Stimulated activated CD8-positive, alpha-beta memory T cell treated with anti-CD3 and anti-CD28 coated beads, Interleukin-7, amount 100 ng/mL, for 24 hours (primary cell): ENCODE results near the gene CPM.
"Not testable (repeated sequence)": the region's sequence is repeated elsewhere in the genome, so short reads cannot be mapped to it uniquely, and the experiment has no call there.

Source experiments
- DNase-seq: peaks from one replicate; pipeline ENCODE4 v3.0.0-alpha.2; 2020; ENCODE audit warnings: low read depth

CPM gene

DNA sequence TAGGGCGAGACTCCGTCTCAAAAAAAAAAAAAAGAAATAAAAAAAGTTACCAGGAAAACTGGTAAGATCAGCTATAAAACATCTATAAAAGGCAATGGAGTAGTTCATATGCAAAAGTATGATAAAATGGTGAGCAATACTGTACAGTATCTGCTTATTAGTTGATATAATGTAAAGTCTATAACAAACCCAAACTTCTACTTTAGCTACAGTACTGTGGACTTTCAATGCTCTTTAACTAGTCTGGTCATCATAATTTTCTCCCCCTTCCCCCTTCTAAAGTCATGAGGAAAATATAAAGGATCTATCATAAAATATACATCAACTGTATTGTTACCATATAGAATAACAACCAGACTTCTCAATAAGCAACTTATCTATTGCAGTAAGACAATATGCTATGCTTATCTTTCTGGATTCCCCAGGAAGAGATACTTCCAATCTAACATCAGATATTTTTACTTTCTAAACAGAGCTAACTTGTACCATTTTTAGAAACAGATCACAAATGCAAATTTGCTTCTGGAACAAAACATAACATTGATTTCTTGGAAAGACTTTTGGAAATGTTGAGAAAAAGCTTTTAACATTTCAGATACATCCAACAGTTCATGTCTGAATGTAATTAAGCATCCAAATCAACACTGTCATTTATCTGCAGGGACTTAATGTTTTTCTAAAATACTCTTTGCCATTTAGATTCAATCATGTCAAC lies 81.2 kb downstream of the CPM start:
- no peak for DNase-seq

- DNase-seq, result no peak
These were observed 82.6 kb downstream of the CPM start for GRCh38 chr12:68850390-68850789.

GRCh38 chr12:68846811-68847210 lies 86.2 kb downstream of the CPM start:
- DNase-seq, result no peak

DNA sequence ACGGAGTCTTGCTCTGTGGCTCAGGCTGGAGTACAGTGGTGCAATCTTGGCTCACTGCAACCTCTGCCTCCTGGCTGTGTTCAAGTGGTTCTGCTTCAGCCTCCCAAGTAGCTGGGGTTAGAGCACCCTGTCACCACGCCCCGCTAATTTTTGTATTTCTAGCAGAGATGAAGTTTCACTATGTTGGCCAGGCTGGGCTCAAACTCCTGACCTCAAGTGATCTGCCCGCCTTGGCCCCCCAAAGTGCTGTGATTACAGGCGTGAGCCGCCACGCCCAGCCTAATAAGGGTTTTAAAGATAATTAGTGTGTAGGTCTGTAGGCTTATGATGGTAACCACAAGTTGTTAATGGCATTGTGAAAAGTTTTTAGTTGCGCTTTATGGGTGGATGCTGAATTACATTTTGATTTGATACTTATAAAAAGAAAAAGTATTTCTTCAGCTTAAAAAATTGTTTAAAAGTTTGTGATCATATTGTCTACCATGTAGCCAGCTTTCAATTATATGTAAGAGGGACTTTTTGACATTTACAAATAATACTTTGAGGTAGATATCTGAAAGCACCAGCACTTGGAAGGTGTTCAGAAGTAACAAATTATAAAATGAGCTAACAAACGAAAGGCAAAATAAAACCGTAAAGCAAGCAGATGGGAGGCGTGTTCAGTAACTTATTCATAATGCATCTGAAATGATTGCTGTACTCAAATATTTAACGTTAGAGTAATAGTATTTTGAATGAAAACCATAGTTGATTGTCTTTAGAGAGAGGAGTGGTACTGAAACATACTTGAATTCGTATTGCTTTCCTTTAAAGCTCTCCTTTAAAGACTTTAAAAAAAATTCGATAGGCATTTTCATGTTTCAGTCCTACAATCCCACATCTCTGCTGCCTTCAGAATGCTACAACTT lies 87.9 kb downstream of the CPM start:
- no peak for DNase-seq

DNA sequence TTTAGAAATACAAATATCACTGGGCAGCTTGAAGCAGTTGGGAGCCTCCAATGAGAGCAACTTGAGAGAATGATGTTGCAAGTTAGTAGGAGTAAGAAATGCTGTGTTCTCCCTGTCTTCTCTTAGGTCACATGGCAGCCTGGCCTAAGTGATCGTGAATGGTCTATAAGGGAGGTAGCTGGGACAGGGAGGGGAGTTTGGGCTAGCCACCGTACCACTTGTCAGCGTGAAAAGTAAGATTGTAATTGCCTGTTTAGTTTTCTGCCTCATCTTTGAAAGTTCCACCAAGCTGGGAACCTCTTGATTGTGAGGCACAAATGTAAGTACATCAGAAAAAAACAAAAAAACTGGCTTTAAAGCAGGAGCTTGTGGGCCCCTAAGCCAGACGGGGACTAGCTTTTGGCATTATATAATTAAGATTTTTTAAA lies 88.6 kb downstream of the CPM start:
- DNase-seq, result no peak

DNA sequence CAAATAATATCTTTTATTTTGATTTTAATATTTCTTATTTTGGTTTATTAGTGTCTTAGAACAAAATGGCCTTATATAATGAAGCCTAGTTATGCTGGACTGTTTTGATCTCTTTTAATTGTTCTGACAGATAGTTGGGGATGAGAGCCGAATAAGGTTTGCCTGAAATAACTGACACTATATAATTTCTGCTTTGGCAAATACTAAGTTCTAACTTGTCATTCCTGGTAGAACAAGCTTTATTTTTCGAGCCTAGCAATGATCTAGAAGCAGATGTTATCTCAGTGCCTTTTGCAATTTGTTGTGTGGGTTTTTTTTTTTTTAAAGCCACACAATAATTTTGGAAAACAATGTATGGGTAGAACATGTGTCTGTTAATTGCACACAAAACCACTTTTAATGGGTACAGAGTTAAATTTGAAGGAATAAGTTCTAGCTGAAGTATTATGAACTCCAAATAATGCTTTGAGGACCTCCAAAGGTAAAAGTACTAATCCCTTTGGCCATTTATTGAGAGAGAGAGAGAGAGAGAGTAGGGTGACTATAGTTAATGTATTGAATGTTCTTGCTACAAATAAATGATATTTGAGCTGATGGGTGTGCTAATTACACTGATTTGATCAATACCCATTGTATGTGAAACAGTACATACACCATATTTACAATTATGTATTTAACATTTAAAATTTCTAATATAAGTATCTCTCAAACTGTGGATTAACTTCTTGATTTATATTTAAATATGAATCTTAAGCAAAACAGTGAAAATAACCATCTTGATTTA lies 90.0 kb downstream of the CPM start:
- DNase-seq, result no peak

GRCh38 chr12:68842123-68842522 lies 90.8 kb downstream of the CPM start:
- DNase-seq, result no peak

- DNase-seq, result no peak
These were observed 91.3 kb downstream of the CPM start for GRCh38 chr12:68841717-68842116.

DNA sequence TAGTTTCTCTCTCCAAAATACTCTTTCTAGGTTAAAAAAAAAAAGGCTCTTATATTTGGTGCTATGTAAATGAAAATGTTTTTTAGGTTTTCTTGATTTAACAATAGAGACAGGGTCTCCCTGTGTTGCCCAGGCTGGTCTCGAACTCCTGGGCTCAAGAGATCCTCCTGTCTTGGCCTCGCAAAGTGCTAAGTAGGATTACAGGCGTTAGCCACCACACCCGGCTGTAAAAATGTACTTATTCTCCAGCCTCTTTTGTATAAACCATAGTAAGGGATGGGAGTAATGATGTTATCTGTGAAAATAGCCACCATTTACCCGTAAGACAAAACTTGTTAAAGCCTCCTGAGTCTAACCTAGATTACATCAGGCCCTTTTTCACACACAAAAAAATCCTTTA lies 91.8 kb downstream of the CPM start:
- DNase-seq, result not testable (repeated sequence)

- DNase-seq, result no peak
These were observed 93.5 kb downstream of the CPM start for GRCh38 chr12:68839183-68840147.

GRCh38 chr12:68838046-68838886 lies 94.7 kb downstream of the CPM start:
- no peak for DNase-seq

- no peak for DNase-seq
These were observed 95.8 kb downstream of the CPM start for GRCh38 chr12:68837215-68837614.

GRCh38 chr12:68835333-68835908 lies 97.5 kb downstream of the CPM start:
- DNase-seq, result no peak

DNA sequence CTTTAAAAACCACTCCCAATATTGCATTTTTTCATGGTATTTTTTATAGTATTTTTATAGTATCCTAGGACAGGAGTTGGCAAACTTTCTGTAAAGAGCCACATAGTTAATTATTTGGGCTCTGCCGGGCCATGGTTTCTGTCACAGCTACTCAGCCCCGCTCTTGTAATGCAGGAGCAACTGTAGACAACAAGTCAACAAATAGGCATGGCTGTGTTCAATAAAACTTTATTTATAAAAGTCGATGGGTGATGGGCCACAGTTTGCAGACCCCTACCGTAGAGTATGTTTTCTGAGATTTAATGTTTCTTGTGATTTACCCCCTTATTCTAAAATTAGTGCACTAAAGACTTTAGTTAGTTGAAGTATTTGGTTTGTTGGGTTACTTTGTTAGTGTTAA lies 99.5 kb downstream of the CPM start:
- no peak for DNase-seq

DNA sequence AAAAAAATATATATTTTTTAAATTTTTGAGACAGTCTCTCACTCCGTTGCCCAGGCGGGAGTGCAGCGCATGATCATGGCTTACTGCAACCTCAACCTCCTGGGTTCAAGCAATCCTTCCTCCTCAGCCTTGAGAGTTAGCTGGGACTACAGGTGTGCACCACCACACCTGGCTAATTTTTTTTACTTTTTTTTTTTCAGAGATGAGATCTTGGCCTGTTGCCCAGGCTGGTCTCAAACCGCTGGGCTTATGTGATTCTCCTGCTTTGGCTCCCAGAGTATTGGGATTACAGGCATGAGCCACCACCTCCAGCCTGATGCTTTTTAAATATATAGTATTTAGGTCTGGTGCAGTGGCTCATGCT lies 100.5 kb downstream of the CPM start:
- DNase-seq, result no peak

DNA sequence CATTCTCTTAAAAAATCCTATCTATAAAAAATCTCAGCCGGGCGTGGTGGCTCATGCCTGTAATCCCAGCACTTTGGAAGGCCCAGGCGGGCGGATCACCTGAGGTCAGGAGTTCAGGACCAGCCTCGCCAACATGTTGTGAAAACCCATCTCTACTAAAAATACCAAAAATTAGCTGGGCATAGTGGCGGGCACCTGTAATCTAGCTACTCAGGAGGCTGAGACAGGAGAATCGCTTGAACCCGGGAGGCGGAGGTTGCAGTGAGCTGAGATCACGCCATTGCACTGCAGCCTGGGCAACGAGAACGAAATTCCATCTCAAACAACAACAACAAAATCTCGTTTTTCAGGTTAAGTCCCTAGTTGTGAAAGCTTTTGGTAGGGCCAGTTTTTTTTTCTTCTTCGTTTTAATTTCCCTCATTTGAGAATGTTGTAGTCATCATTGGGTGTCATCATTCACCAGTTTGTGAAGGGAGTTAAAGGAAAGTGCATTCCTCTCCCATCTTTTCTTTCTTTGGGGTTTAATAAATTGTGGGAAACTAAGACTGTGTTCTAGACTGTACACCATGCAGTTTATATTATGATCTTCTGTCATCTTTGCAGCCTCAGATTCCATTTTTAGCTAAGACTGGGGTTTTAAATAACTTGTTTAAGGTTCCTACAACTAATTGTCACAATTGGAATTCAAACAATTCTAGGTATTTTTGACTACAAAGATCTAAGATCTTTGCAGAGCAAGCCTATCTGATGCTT lies 101.0 kb downstream of the CPM start:
- no peak for DNase-seq

DNA sequence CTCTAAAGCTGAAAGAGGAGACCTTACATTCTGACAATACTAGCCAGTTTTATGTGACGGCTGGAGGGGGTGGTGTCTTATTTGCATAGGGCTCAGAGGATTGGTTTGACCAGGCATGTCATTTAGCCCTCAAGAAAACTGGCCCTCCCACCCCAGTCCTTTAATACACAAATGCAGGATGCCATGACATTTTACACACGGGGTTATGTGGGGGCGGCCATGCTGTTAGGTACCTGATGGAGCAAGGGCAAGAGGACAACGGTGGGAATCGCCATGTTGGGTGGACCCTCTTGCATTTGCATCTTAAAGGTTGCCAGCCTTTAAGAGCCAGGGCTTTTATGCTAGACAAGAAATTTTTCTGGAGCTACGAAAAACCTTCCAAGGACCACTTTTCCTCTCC lies 101.7 kb downstream of the CPM start:
- DNase-seq, result no peak

DNA sequence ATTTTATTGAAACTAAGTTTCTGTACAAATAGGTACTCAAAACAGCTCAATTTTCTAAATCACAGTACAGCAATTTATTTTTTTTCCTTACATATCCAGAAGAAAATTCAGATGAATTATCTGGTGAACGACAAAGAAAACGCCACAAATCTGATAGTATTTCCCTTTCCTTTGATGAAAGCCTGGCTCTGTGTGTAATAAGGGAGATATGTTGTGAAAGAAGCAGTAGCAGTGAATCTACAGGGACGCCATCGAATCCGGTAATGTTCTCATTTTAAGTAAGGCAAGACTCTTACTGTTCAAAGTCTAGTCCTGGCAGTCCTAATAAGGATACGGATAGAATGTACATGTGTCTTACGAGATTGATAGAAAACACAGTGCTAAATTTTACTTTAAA lies 104.3 kb downstream of the CPM start:
- no peak for DNase-seq

DNA sequence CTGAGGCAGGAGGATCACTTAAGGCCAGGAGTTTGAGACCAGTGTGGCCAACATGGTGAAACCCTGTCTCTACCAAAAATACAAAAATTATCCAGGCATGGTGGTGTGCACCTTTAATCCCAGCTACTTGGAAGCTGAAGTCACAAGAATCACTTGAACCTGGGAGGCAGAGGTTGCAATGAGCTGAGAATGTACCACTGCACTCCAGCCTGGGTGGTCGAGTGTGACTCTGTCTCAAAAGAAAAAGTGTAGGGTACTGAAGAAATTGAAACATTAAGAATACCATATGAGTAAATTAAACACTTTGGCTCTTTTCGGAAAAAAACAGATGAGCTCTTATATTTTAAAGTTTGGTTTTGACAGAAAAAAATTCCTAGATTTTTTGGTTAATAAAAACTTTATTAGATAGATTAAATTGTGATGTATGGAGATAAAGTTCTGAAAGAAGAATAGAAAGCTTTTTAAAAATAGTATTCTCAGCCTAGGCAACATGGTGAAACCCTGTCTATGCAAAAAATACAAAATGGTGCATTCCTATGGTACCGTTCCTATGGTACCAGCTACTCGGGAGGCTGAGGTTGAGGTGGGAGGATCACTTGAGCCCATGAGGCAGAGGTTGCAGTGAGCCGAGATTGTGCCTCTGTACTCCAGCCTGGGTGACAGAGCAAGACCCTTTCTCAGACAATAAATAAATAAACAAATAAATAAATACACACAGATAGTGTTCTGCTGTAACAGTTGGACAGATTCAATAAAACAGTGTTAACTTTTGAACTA lies 104.9 kb downstream of the CPM start:
- no peak for DNase-seq
